Measurements from ENCODE around the gene C16orf46. TPM values are rescaled to one million over a fixed set of nuclear protein-coding genes. Genes with fewer than 3 reads are reported as not detected.
"Not testable (repeated sequence)": the region's sequence is repeated elsewhere in the genome, so short reads cannot be mapped to it uniquely, and the experiment has no call there.

The C16orf46 gene
- polyA plus RNA-seq, 1 donor from 2014 or later: 8.7 TPM

DNA sequence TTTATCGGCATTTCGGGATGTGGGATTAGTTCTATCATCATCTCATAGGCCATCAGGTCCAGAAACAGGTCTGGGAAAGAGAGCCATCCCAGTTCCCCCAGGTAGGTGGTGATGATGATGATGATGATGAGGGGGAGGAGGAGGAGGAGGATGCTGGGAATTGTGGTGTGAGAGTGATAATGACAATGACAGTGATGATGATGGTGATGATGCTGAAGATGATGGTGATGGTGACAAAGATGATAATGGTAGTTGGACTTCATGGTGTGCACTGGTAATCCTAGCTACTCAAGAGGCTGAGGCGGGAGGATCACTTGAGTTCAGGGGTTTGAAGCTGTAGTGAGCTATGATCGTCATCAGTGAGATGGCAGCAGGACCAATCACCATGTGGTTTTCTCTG lies 35.4 kb upstream of the C16orf46 start:
- H3K9ac ChIP-seq (ENCODE audit: low read length): no peak overlapping the region
- H3K9me3 ChIP-seq (ENCODE audit: low read length): no peaks in the 10 kb centered on the region
- no peak overlapping the region for H3K27ac ChIP-seq (ENCODE audit: low read length)
- no peaks in the 10 kb centered on the region for H3K27me3 ChIP-seq (ENCODE audit: insufficient read depth, low read depth, low read length)
- no peak overlapping the region for H3K4me2 ChIP-seq (ENCODE audit: low read length)
- H3F3A ChIP-seq (ENCODE audit: insufficient read depth, low read length, poor library complexity, severe bottlenecking): no peaks in the 10 kb centered on the region
- H3K9me2 ChIP-seq (ENCODE audit: insufficient read depth, low read length): no peaks in the 10 kb centered on the region
- TF ChIP-seq, protein P1, sequence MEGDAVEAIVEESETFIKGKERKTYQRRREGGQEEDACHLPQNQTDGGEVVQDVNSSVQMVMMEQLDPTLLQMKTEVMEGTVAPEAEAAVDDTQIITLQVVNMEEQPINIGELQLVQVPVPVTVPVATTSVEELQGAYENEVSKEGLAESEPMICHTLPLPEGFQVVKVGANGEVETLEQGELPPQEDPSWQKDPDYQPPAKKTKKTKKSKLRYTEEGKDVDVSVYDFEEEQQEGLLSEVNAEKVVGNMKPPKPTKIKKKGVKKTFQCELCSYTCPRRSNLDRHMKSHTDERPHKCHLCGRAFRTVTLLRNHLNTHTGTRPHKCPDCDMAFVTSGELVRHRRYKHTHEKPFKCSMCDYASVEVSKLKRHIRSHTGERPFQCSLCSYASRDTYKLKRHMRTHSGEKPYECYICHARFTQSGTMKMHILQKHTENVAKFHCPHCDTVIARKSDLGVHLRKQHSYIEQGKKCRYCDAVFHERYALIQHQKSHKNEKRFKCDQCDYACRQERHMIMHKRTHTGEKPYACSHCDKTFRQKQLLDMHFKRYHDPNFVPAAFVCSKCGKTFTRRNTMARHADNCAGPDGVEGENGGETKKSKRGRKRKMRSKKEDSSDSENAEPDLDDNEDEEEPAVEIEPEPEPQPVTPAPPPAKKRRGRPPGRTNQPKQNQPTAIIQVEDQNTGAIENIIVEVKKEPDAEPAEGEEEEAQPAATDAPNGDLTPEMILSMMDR (IDR thresholded peaks at IDR 0.05; ENCODE audit: poor library complexity, severe bottlenecking): no peak
- TF ChIP-seq RAD21 (conservative IDR thresholded peaks at IDR 0.05) (no peak), TAF1 (IDR thresholded peaks at IDR 0.05; ENCODE audit: low read depth) (no peak), EZH2 (IDR thresholded peaks at IDR 0.05; ENCODE audit: borderline replicate concordance, insufficient read depth, low read length, poor library complexity, severe bottlenecking) (no peak), SMC3 (conservative IDR thresholded peaks at IDR 0.05; ENCODE audit: poor library complexity) (no peak), POLR2AphosphoS5 (IDR thresholded peaks at IDR 0.05) (no peak), MXI1 (conservative IDR thresholded peaks at IDR 0.05; ENCODE audit: poor library complexity, severe bottlenecking) (no peak), EP300 (conservative IDR thresholded peaks at IDR 0.05; ENCODE audit: poor library complexity, severe bottlenecking) (no peak)
- TF ChIP-seq, protein P2, sequence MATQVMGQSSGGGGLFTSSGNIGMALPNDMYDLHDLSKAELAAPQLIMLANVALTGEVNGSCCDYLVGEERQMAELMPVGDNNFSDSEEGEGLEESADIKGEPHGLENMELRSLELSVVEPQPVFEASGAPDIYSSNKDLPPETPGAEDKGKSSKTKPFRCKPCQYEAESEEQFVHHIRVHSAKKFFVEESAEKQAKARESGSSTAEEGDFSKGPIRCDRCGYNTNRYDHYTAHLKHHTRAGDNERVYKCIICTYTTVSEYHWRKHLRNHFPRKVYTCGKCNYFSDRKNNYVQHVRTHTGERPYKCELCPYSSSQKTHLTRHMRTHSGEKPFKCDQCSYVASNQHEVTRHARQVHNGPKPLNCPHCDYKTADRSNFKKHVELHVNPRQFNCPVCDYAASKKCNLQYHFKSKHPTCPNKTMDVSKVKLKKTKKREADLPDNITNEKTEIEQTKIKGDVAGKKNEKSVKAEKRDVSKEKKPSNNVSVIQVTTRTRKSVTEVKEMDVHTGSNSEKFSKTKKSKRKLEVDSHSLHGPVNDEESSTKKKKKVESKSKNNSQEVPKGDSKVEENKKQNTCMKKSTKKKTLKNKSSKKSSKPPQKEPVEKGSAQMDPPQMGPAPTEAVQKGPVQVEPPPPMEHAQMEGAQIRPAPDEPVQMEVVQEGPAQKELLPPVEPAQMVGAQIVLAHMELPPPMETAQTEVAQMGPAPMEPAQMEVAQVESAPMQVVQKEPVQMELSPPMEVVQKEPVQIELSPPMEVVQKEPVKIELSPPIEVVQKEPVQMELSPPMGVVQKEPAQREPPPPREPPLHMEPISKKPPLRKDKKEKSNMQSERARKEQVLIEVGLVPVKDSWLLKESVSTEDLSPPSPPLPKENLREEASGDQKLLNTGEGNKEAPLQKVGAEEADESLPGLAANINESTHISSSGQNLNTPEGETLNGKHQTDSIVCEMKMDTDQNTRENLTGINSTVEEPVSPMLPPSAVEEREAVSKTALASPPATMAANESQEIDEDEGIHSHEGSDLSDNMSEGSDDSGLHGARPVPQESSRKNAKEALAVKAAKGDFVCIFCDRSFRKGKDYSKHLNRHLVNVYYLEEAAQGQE (IDR thresholded peaks at IDR 0.05; ENCODE audit: borderline replicate concordance): no peak
- no peaks in the 10 kb centered on the region for H3K79me2 ChIP-seq (replicated peaks; ENCODE audit: insufficient read depth, low read length)
- no peaks in the 10 kb centered on the region for H3K36me3 ChIP-seq (ENCODE audit: insufficient read depth, low read length)
- no peak overlapping the region for H3K4me3 ChIP-seq (ENCODE audit: low read length)
- no peak overlapping the region for H2AFZ ChIP-seq (ENCODE audit: low read depth, low read length)
- H4K20me1 ChIP-seq (ENCODE audit: insufficient read depth): no peaks in the 10 kb centered on the region

DNA sequence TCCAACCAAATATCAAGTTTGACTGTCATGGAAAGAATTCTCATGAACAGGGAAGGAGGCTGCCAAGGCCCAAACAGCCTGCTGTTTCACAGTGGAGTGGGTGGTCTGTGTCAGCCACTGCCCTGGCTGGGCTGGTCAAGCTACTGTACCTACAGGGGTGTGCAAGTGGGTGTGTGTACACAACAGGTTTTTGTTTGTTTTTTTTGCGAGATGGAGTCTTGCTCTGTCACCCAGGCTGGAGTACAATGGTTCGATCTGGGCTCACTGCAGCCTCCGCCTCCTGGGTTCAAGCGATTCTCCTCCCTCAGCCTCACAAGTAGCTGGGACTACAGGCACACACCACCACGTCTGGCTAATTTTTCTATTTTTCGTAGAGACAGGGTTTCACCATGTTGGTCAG lies 32.2 kb upstream of the C16orf46 start:
- not testable (repeated sequence) for H3K4me2 ChIP-seq (ENCODE audit: low read length); H4K20me1 ChIP-seq (ENCODE audit: insufficient read depth); H3K27me3 ChIP-seq (ENCODE audit: insufficient read depth, low read depth, low read length); H3K79me2 ChIP-seq (replicated peaks; ENCODE audit: insufficient read depth, low read length); H2AFZ ChIP-seq (ENCODE audit: low read depth, low read length); H3K36me3 ChIP-seq (ENCODE audit: insufficient read depth, low read length); H3K9me2 ChIP-seq (ENCODE audit: insufficient read depth, low read length); H3K27ac ChIP-seq (ENCODE audit: low read length); H3K4me3 ChIP-seq (ENCODE audit: low read length); H3F3A ChIP-seq (ENCODE audit: insufficient read depth, low read length, poor library complexity, severe bottlenecking); H3K9me3 ChIP-seq (ENCODE audit: low read length); H3K9ac ChIP-seq (ENCODE audit: low read length)

DNA sequence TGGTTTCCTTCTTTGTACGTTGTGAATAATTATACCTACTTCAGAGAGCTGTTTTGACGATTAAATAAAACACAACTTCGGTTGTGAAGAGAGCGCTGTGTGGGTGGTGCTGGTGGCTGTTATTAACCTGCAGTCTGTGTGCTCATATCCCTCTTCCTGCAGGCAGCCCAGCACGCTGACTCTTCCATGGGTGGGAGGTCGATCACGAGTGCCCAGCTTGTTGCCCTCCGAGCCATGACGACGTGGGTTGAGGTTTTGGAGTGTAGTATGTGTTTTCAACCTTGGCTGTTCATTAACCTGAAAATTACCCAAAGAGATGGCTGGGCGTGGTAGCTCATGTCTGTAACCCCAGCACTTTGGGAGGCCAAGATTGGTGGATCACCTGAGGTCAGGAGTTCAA lies 30.5 kb upstream of the C16orf46 start:
- no peaks in the 10 kb centered on the region for H3K36me3 ChIP-seq (ENCODE audit: insufficient read depth, low read length)
- H2AFZ ChIP-seq (ENCODE audit: low read depth, low read length): no peak overlapping the region
- no peaks in the 10 kb centered on the region for H3K9me2 ChIP-seq (ENCODE audit: insufficient read depth, low read length)
- H3K4me3 ChIP-seq (ENCODE audit: low read length): no peak overlapping the region
- H3K9ac ChIP-seq (ENCODE audit: low read length): no peak overlapping the region
- TF ChIP-seq EP300 (conservative IDR thresholded peaks at IDR 0.05; ENCODE audit: poor library complexity, severe bottlenecking) (no peak), TAF1 (IDR thresholded peaks at IDR 0.05; ENCODE audit: low read depth) (no peak)
- TF ChIP-seq, protein P2 (IDR thresholded peaks at IDR 0.05; ENCODE audit: borderline replicate concordance): no peak
- no peaks in the 10 kb centered on the region for H4K20me1 ChIP-seq (ENCODE audit: insufficient read depth)
- no peaks in the 10 kb centered on the region for H3F3A ChIP-seq (ENCODE audit: insufficient read depth, low read length, poor library complexity, severe bottlenecking)
- no peak overlapping the region for H3K4me2 ChIP-seq (ENCODE audit: low read length)
- H3K27me3 ChIP-seq (ENCODE audit: insufficient read depth, low read depth, low read length): no peaks in the 10 kb centered on the region
- no peaks in the 10 kb centered on the region for H3K79me2 ChIP-seq (replicated peaks; ENCODE audit: insufficient read depth, low read length)
- no peak overlapping the region for H3K27ac ChIP-seq (ENCODE audit: low read length)
- H3K9me3 ChIP-seq (ENCODE audit: low read length): no peaks in the 10 kb centered on the region

Data from neural cell (in vitro differentiated cells).